Measurements from ENCODE around the gene LAD1.

Gene LAD1

GRCh38 chr1:201409440-201409839 lies 10.3 kb upstream of the LAD1 start:
- Histone ChIP-seq H3K27ac (no peak overlapping the region), H3K36me3 (ENCODE audit: insufficient read depth, low read length) (no peaks in the 10 kb centered on the region), H3K4me3 (no peak overlapping the region), H3K9me3 (ENCODE audit: low read depth, low read length) (no peaks in the 10 kb centered on the region), H3K9ac (ENCODE audit: insufficient read length) (no peak overlapping the region)
- no peak for TF ChIP-seq POLR2AphosphoS5 (IDR thresholded peaks at IDR 0.05; ENCODE audit: borderline replicate concordance, low read depth, low read length)
- no peak for TF ChIP-seq FOXP2 (optimal IDR thresholded peaks at IDR 0.05; ENCODE audit: control extremely low read depth, extremely low read length, insufficient read depth)
- TF ChIP-seq EZH2 (IDR thresholded peaks at IDR 0.05) = no peak
- no peak for DNase-seq (ENCODE audit: low read depth, low spot score)

GRCh38 chr1:201408834-201409200 lies 9.7 kb upstream of the LAD1 start:
- no peaks in the 10 kb centered on the region for H3K9me3 ChIP-seq (ENCODE audit: low read depth, low read length)
- H3K4me3 ChIP-seq = no peak overlapping the region
- DNase-seq (ENCODE audit: low read depth, low spot score) = no peak
- H3K9ac ChIP-seq (ENCODE audit: insufficient read length) = no peak overlapping the region
- H3K36me3 ChIP-seq (ENCODE audit: insufficient read depth, low read length) = no peaks in the 10 kb centered on the region
- H3K27ac ChIP-seq = no peak overlapping the region
- no peak for TF ChIP-seq POLR2AphosphoS5 (IDR thresholded peaks at IDR 0.05; ENCODE audit: borderline replicate concordance, low read depth, low read length)
- TF ChIP-seq EZH2 (IDR thresholded peaks at IDR 0.05) = no peak
- no peak for TF ChIP-seq FOXP2 (optimal IDR thresholded peaks at IDR 0.05; ENCODE audit: control extremely low read depth, extremely low read length, insufficient read depth)

GRCh38 chr1:201408176-201408833 lies 9.2 kb upstream of the LAD1 start:
- TF ChIP-seq FOXP2 (optimal IDR thresholded peaks at IDR 0.05; ENCODE audit: control extremely low read depth, extremely low read length, insufficient read depth) = no peak
- TF ChIP-seq POLR2AphosphoS5 (IDR thresholded peaks at IDR 0.05; ENCODE audit: borderline replicate concordance, low read depth, low read length) = no peak
- TF ChIP-seq EZH2 (IDR thresholded peaks at IDR 0.05) = no peak
- DNase-seq (ENCODE audit: low read depth, low spot score) = peak; percentile 10
- Histone ChIP-seq H3K4me3 (no peak overlapping the region), H3K36me3 (ENCODE audit: insufficient read depth, low read length) (no peaks in the 10 kb centered on the region), H3K9me3 (ENCODE audit: low read depth, low read length) (no peaks in the 10 kb centered on the region), H3K9ac (ENCODE audit: insufficient read length) (no peak overlapping the region), H3K27ac (no peak overlapping the region)

- no peak overlapping the region for H3K27ac ChIP-seq
- no peak overlapping the region for H3K4me3 ChIP-seq
- no peak overlapping the region for H3K9ac ChIP-seq (ENCODE audit: insufficient read length)
- no peaks in the 10 kb centered on the region for H3K36me3 ChIP-seq (ENCODE audit: insufficient read depth, low read length)
- DNase-seq (ENCODE audit: low read depth, low spot score) = no peak
- H3K9me3 ChIP-seq (ENCODE audit: low read depth, low read length) = no peaks in the 10 kb centered on the region
- TF ChIP-seq FOXP2 (optimal IDR thresholded peaks at IDR 0.05; ENCODE audit: control extremely low read depth, extremely low read length, insufficient read depth) = no peak
- TF ChIP-seq EZH2 (IDR thresholded peaks at IDR 0.05) = no peak
- no peak for TF ChIP-seq POLR2AphosphoS5 (IDR thresholded peaks at IDR 0.05; ENCODE audit: borderline replicate concordance, low read depth, low read length)
Observed at GRCh38 chr1:201406831-201407406, 7.8 kb upstream of the LAD1 start.

- Histone ChIP-seq H3K9ac (ENCODE audit: insufficient read length) (no peak overlapping the region), H3K4me3 (no peak overlapping the region), H3K9me3 (ENCODE audit: low read depth, low read length) (no peaks in the 10 kb centered on the region), H3K36me3 (ENCODE audit: insufficient read depth, low read length) (no peaks in the 10 kb centered on the region), H3K27ac (no peak overlapping the region)
- TF ChIP-seq POLR2AphosphoS5 (IDR thresholded peaks at IDR 0.05; ENCODE audit: borderline replicate concordance, low read depth, low read length) (no peak), EZH2 (IDR thresholded peaks at IDR 0.05) (no peak), FOXP2 (optimal IDR thresholded peaks at IDR 0.05; ENCODE audit: control extremely low read depth, extremely low read length, insufficient read depth) (no peak)
- DNase-seq (ENCODE audit: low read depth, low spot score) = no peak
Observed at GRCh38 chr1:201405484-201405831, 6.3 kb upstream of the LAD1 start.

- TF ChIP-seq EZH2 (IDR thresholded peaks at IDR 0.05) (no peak), POLR2AphosphoS5 (IDR thresholded peaks at IDR 0.05; ENCODE audit: borderline replicate concordance, low read depth, low read length) (no peak), FOXP2 (optimal IDR thresholded peaks at IDR 0.05; ENCODE audit: control extremely low read depth, extremely low read length, insufficient read depth) (no peak)
- no peak overlapping the region for H3K27ac ChIP-seq
Observed at GRCh38 chr1:201404722-201405483, 5.8 kb upstream of the LAD1 start.

GRCh38 chr1:201404055-201404454 lies 4.9 kb upstream of the LAD1 start:
- TF ChIP-seq FOXP2 (optimal IDR thresholded peaks at IDR 0.05; ENCODE audit: control extremely low read depth, extremely low read length, insufficient read depth) (no peak), EZH2 (IDR thresholded peaks at IDR 0.05) (no peak), POLR2AphosphoS5 (IDR thresholded peaks at IDR 0.05; ENCODE audit: borderline replicate concordance, low read depth, low read length) (no peak)
- H3K36me3 ChIP-seq (ENCODE audit: insufficient read depth, low read length) = no peaks in the 10 kb centered on the region
- H3K27ac ChIP-seq = no peak overlapping the region
- DNase-seq (ENCODE audit: low read depth, low spot score) = no peak
- H3K9ac ChIP-seq (ENCODE audit: insufficient read length) = no peak overlapping the region
- no peak overlapping the region for H3K4me3 ChIP-seq
- no peaks in the 10 kb centered on the region for H3K9me3 ChIP-seq (ENCODE audit: low read depth, low read length)

More at GRCh38 chr1:201404722-201405483, 5.8 kb upstream of the LAD1 start:
- no peak for DNase-seq (ENCODE audit: low read depth, low spot score)
- Histone ChIP-seq H3K4me3 (no peak overlapping the region), H3K9ac (ENCODE audit: insufficient read length) (no peak overlapping the region), H3K9me3 (ENCODE audit: low read depth, low read length) (no peaks in the 10 kb centered on the region), H3K36me3 (ENCODE audit: insufficient read depth, low read length) (no peaks in the 10 kb centered on the region)

- no peak overlapping the region for H3K4me3 ChIP-seq
- no peaks in the 10 kb centered on the region for H3K9me3 ChIP-seq (ENCODE audit: low read depth, low read length)
- H3K9ac ChIP-seq (ENCODE audit: insufficient read length) = no peak overlapping the region
- DNase-seq (ENCODE audit: low read depth, low spot score) = no peak
- TF ChIP-seq POLR2AphosphoS5 (IDR thresholded peaks at IDR 0.05; ENCODE audit: borderline replicate concordance, low read depth, low read length) (no peak), FOXP2 (optimal IDR thresholded peaks at IDR 0.05; ENCODE audit: control extremely low read depth, extremely low read length, insufficient read depth) (no peak), EZH2 (IDR thresholded peaks at IDR 0.05) (no peak)
- H3K36me3 ChIP-seq (ENCODE audit: insufficient read depth, low read length) = no peaks in the 10 kb centered on the region
- no peak overlapping the region for H3K27ac ChIP-seq
Observed at GRCh38 chr1:201403359-201403758, 4.2 kb upstream of the LAD1 start.
